Breast epithelium (tissue), 4 donors: ENCODE data around the gene SAT1. TPM values are rescaled to one million over a fixed set of nuclear protein-coding genes. Genes with fewer than 3 reads are reported as not detected.
"Not testable (repeated sequence)": the region's sequence is repeated elsewhere in the genome, so short reads cannot be mapped to it uniquely, and the experiment has no call there.

Experiments used
- DNase-seq, 2 donors: peaks; one replicate each; pipeline ENCODE4 v3.0.0-alpha.2; 2019; ENCODE audit warnings: low spot score in 2 of 2
- H3K27ac ChIP-seq, 2 donors: fragments of 200-600 bp; sonication (generic) in 1 of 2; one replicate each; pipeline ENCODE4 v1.5.1; 2016 to 2019; ENCODE audit warnings: mild to moderate bottlenecking in 1 of 2
- H3K27me3 ChIP-seq, 2 donors: fragments of 200-600 bp; sonication (generic) in 1 of 2; one replicate each; pipeline versions ENCODE4 v1.5.1 to v1.6.0; 2017 to 2019; ENCODE audit warnings: control low read depth in 1 of 2, mild to moderate bottlenecking in 1 of 2
- H3K36me3 ChIP-seq: fragments of 200-600 bp; one replicate; pipeline ENCODE4 v1.5.1; 2019
- H3K4me1 ChIP-seq, 2 donors: fragments of 200-600 bp; sonication (generic); one replicate each; pipeline ENCODE4 v1.5.1; 2016 to 2019; ENCODE audit warnings: control low read depth in 1 of 2
- H3K4me3 ChIP-seq, 3 donors: fragments of 200-600 bp; sonication (generic); 1 replicate in 2 of 3; 2 replicates in 1 of 3; pipeline ENCODE4 v1.5.1; 2016 to 2019; ENCODE audit warnings: mild to moderate bottlenecking in 3 of 3, moderate library complexity in 2 of 3
- H3K9me3 ChIP-seq, 2 donors: fragments of 200-600 bp; sonication (generic) in 1 of 2; one replicate each; pipeline ENCODE4 v1.5.1; 2016 to 2019; ENCODE audit warnings: control low read depth in 1 of 2
- POLR2A ChIP-seq: fragments of 450-650 bp; IDR thresholded peaks from one replicate; pipeline ENCODE4 v1.6.1; 2016; ENCODE audit warnings: antibody characterized with exemption, mild to moderate bottlenecking, moderate library complexity
- POLR2AphosphoS5 ChIP-seq, 3 donors: sonication (generic); formaldehyde crosslinking; IDR thresholded peaks; one replicate each; pipeline ENCODE4 v1.6.1; 2017; ENCODE audit warnings: antibody characterized with exemption in 3 of 3
- intact Hi-C: fragments of 100-400 bp; cut with DNase I; formaldehyde crosslinking; loops from one replicate; pipeline ENCODE4 v1.15.1; 2023; ENCODE audit warnings: low total_unique reads
- total RNA-seq, 3 donors: library from RNA; depleted of rRNA; stranded (reverse); fragments of >200 nt; gene quantifications; one replicate each; pipeline ENCODE4 v1.1.0, GENCODE V29; 2016
- TF ChIP-seq, protein P1 (sequence below), 3 donors: fragments of 450-650 bp; IDR thresholded peaks; one replicate each; pipeline ENCODE4 v1.5.1; 2016 to 2017; ENCODE audit warnings: antibody characterized with exemption in 3 of 3, mild to moderate bottlenecking in 3 of 3, moderate library complexity in 3 of 3

SAT1 gene
- total RNA-seq, 3 donors from 2014 or later, result 980 to 1,359 (median 1,246) TPM

GRCh38 chrX:23742697-23743622 is 40.0 kb upstream of the SAT1 start, which contains the start of gene ACOT9:
ACOT9 (minus strand) TSS chrX:23743276; CDS start chrX:23743144, 132 bp downstream.
- Histone ChIP-seq H3K27me3 (peaks cover 0 to 10% of the 10 kb centered on the region in 2 donors), H3K36me3 (no peaks in the 10 kb centered on the region), H3K4me1 (no peaks in the 10 kb centered on the region), H3K4me3 (peak within 1 kb of the TSS; percentile 62 to 71 (median 70)), H3K27ac (peak within 1 kb of the TSS; percentile 89 to 94), H3K9me3 (no peaks in the 10 kb centered on the region)
- peak; percentile 80 to 92 for DNase-seq
- intact Hi-C loops, result no loop called here
- TF ChIP-seq POLR2AphosphoS5 (IDR thresholded peaks at IDR 0.05), result peak; percentile 57 to 91 (median 71)
- TF ChIP-seq, protein P1, sequence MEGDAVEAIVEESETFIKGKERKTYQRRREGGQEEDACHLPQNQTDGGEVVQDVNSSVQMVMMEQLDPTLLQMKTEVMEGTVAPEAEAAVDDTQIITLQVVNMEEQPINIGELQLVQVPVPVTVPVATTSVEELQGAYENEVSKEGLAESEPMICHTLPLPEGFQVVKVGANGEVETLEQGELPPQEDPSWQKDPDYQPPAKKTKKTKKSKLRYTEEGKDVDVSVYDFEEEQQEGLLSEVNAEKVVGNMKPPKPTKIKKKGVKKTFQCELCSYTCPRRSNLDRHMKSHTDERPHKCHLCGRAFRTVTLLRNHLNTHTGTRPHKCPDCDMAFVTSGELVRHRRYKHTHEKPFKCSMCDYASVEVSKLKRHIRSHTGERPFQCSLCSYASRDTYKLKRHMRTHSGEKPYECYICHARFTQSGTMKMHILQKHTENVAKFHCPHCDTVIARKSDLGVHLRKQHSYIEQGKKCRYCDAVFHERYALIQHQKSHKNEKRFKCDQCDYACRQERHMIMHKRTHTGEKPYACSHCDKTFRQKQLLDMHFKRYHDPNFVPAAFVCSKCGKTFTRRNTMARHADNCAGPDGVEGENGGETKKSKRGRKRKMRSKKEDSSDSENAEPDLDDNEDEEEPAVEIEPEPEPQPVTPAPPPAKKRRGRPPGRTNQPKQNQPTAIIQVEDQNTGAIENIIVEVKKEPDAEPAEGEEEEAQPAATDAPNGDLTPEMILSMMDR (IDR thresholded peaks at IDR 0.05), result no peak
- peak; percentile 11 for TF ChIP-seq POLR2A

- H3K4me3 ChIP-seq, result peak overlapping the region in 2 of 3 donors; percentile 62 to 71
- H3K27ac ChIP-seq, result peak overlapping the region; percentile 89 to 94
- DNase-seq, intact Hi-C loops, H3K36me3 ChIP-seq, H3K9me3 ChIP-seq, H3K4me1 ChIP-seq: not testable (repeated sequence)
- H3K27me3 ChIP-seq, result peaks cover 0 to 10% of the 10 kb centered on the region in 2 donors
These were observed 39.4 kb upstream of the SAT1 start for GRCh38 chrX:23743623-23743971.

DNA sequence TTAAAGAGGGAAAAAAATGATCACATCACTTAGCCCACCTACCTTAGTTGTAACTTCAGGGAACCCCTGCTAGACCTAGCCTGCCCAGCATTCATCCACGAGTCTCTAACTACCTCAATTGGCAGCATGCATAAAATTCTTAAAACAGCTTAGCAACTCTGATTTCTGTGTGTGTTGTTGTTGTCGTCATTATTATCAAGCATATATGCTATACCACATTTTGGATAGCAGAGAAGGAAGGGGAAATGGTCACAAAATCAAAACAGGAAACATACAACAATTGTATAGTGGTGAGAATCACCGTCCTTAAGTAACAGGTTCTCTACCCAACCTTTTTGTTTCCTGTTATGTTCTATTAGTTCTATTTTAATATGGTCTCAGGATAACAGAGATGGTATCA is 37.2 kb upstream of the SAT1 start:
- no peak for TF ChIP-seq POLR2A
- no peak for TF ChIP-seq POLR2AphosphoS5 (IDR thresholded peaks at IDR 0.05)
- TF ChIP-seq, protein P1 (IDR thresholded peaks at IDR 0.05), result no peak
- Histone ChIP-seq H3K27ac (no peak overlapping the region), H3K27me3 (peaks cover 0 to 22% of the 10 kb centered on the region in 2 donors), H3K4me1 (no peaks in the 10 kb centered on the region), H3K4me3 (no peak overlapping the region), H3K36me3 (no peaks in the 10 kb centered on the region), H3K9me3 (no peaks in the 10 kb centered on the region)
- intact Hi-C loops, result no loop called here
- DNase-seq, result no peak

- no peaks in the 10 kb centered on the region for H3K9me3 ChIP-seq
- intact Hi-C loops, result no loop called here
- TF ChIP-seq POLR2A (no peak), POLR2AphosphoS5 (IDR thresholded peaks at IDR 0.05) (no peak)
- TF ChIP-seq, protein P1 (IDR thresholded peaks at IDR 0.05), result no peak
- H3K36me3 ChIP-seq, result no peaks in the 10 kb centered on the region
- no peak overlapping the region for H3K4me3 ChIP-seq
- H3K27ac ChIP-seq, result no peak overlapping the region
- peaks cover 0 to 20% of the 10 kb centered on the region in 2 donors for H3K27me3 ChIP-seq
- no peaks in the 10 kb centered on the region for H3K4me1 ChIP-seq
- no peak for DNase-seq
These were observed 33.8 kb upstream of the SAT1 start for GRCh38 chrX:23749129-23749528.

- H3K4me3 ChIP-seq, result no peak overlapping the region
- no peak for DNase-seq
- H3K27ac ChIP-seq, result no peak overlapping the region
- H3K36me3 ChIP-seq, result no peaks in the 10 kb centered on the region
- H3K9me3 ChIP-seq, result no peaks in the 10 kb centered on the region
- intact Hi-C loops, result no loop called here
- no peaks in the 10 kb centered on the region for H3K4me1 ChIP-seq
- TF ChIP-seq POLR2AphosphoS5 (IDR thresholded peaks at IDR 0.05), result no peak
- TF ChIP-seq, protein P1 (IDR thresholded peaks at IDR 0.05), result no peak
- no peak for TF ChIP-seq POLR2A
- H3K27me3 ChIP-seq, result peaks cover 0 to 22% of the 10 kb centered on the region in 2 donors
These were observed 33.4 kb upstream of the SAT1 start for GRCh38 chrX:23749576-23749975.
